ENCODE data around the gene PTPN14. TPM values are rescaled to one million over a fixed set of nuclear protein-coding genes. Genes with fewer than 3 reads are reported as not detected.

PTPN14 gene
- total RNA-seq, 1 experiment from 2014 or later, result 42.8 TPM

DNA sequence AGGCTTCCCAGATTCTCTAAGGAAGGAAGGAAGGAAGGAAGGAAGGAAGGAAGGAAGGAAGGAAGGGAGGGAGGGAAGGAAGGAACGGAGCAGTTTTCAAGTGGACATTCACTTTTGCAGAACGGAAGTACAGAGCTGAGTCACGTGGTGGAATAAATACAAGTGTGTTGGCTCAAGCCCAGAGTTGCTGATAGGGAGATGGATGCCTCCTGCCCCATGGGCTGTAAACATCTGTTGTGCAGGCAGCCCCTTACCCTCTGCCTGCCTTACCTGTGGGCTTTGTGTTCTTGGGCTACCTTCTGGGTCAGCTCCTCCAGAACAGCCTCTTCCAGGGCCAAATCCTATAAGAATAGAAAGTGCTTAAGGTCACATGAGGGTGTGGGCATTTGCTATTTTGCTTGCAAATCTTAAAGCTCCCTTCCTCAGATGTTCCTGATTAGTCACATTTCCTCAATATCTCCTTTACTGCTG is 148.8 kb downstream of the PTPN14 start:
- DNase-seq (ENCODE audit: low spot score), result peak; percentile 83

DNA sequence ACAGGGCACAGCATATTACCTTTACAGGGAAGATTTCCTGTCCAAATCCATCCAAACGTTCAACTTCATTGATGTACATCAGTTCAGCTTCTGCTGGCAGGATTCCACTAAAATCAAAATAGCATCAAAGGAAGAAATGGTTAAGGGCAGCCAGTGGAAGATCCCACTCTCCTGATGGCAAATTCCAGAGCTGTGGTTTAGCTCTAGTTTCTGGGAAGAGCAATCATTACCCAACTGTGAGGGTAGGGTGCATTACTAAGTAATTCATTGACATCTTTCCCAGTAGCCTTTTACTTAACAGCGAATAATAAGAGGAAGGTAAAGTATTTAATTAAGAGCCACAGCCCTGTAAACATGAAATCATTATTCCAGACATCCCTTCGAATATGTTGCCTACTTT is 149.7 kb downstream of the PTPN14 start:
- DNase-seq (ENCODE audit: low spot score), result no peak

DNA sequence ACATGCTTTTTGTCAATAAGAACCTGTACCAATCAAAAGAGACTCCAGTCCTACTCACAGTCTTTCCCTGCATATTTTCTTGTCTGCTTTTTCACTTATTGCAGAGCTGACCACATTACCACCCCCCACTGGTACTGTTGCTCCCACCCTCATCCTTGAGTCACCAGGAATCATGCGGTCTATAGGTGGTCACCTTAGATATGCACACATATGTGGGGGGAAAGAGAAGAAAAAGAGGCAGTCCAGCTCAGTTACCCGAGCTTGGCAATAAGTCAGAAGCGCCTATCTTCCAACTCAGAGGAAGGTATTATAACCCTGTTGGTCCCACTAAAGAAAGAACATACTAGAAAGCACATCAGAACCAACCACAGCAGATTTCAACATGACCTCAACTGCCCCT is 151.3 kb downstream of the PTPN14 start:
- DNase-seq (ENCODE audit: low spot score), result no peak

DNA sequence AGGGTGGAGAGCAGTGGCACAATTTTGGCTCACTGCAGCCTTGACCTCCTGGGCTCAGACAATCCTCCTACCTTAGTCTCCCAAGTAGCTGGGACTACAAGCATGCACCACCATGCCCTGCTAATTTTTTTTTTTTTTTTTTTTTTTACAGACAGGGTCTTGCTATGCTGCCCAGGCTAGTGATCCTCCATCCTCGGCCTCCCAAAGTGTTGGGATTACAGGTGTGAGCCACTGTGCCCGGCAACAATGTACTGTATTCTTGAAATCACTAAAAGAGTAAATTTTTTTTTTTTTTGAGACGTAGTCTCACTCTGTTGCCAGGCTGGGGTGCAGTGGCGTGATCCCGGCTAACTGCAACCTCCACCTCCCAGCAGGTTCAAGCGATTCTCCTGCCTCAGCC is 152.9 kb downstream of the PTPN14 start:
- no peak for DNase-seq (ENCODE audit: low spot score)

DNA sequence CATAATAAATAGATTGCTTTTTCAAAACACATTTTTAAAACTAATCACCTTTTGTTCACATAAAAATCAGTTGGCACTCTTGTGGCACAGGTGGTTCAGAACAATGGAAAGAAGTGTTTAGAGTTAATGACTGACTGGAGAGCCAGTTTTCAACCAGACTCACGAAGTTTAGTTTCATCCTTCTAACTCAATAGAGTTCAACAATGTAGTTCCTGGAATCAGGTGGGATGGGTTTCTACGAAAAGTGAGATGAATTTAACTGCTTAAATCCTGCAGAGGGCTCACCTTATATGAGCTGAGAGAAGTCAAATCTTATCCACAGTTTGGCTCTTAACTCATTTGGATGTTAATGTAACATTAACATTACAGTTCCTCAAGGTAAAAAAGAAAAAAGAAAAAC is 153.9 kb downstream of the PTPN14 start:
- DNase-seq (ENCODE audit: low spot score), result no peak

DNA sequence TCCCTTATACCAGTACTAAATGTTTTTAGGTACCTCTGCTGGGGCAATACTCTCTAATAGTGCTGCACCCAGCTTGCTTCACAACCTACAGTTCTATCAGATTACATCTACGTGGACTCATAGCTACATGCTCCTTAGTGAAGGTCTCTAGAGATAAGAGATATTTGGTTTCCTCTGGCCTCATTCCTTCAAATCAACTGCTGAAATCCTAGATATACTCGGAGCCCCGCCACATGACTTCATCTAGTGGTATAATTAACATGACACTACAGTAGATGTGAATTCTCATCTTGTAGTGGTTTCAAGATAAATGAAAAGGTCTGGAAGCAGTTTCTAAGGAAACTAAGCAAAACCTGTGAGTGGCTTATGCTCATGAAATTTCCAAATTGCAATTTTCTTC is 155.1 kb downstream of the PTPN14 start:
- DNase-seq (ENCODE audit: low spot score), result no peak

DNA sequence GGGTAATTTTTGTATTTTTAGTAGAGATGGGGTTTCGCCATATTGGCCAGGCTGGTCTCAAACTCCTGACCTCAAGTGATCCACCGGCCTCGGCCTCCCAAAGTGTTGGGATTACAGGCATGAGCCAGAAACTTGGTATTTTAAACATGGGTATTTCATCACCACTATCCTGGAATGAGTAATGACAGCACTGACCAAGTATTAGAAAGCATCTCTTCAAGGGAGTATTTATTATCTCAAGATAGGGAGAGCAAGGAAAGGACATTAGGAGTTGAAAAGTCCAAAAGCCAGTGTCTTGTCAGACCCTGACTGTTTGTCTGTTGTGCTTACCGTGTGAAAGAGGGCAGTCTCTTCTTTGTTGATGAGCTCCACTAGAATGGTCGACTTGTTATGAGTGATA is 156.8 kb downstream of the PTPN14 start:
- peak; percentile 75 for DNase-seq (ENCODE audit: low spot score)

DNA sequence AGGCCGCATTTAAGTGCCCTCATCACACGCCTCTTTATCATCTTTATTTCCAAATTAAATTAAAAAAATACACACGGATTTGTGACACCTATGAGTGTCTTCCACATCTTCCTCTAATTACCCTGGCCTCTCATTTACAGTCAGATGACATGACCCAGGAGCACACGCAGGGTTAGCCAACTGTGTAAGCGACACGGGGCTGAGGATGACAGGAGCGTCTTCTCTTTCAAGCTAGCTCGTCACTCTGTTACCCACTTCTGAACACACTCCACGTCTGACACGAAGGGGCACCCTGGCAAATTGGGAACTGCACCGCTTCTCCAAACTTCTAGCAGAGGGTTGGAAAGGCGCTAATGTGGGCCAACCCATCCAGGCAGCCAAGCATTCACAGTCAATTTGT is 158.3 kb downstream of the PTPN14 start:
- no peak for DNase-seq (ENCODE audit: low spot score)

DNA sequence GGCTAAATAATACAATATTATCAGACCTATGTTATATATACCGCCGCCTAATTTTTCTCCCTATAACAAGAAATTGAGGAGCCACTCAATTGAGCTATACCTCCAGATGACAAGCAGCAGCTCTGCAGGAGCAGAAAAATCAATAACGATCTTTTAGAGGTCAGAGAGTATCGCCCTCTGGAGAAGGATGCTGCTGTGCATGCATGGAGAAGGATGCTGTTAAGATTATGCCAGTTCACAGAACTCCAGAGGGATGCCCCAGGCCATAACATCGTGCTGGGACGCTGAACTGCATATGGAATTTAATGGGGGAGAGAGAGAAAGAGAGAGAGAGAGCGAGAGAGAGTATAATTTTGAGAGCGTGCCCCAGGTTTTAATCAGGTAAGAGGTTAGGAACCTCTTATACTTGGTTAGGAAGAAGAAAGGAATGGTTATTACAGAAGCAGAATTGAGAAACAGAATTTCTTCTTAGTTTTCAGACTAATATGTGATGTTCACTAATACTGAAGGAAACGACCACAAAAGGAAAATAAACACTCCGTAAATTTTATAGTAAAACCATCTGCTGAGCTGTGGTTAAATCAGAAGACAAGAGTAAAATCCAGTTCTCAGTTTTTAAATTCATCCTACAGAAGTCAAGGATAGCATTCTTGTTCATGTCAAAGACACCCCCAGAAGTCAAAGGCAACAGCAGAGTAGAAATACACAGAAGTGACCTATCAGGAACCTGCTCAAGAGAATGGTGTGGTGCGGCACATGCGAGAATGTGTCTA is 159.3 kb downstream of the PTPN14 start:
- DNase-seq (ENCODE audit: low spot score), result no peak

DNA sequence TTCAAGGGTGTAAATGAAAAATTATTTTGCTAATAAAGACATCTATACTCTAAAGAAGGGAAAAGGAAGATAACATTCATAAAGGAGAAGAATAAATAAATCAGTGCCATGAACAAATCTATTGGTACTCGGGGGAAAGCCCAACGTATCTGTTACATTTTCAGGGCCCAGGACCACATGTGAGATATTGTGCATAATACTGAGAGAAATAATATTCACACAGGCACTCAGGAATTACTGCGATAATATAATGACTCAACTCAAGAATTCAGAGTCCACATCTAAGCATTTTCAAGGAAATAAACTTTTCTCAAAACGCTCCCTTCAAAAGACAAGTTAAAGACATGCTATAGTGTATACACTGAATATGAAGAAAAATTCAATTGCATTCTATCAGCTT is 161.7 kb downstream of the PTPN14 start:
- DNase-seq (ENCODE audit: low spot score), result no peak

DNA sequence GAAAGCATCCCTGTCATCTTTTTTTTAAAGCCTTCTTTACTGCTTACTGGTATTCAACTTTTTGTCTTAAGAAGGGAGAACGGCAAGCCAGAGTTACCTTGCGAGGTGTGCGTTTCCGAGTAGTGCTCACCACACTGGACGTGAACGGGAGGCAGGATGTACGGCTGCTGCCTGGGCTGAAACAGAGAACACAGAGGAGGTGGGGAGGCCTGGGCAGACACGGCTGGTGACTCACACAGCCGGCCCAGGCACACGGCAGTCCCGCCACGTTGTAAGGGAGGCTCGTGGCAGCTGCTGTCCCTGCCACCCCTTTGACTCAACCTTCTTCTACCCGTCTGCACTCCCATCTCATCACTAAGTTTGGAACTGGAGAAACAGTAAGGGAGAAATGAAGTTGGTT is 164.7 kb downstream of the PTPN14 start:
- peak; percentile 90 for DNase-seq (ENCODE audit: low spot score)

DNA sequence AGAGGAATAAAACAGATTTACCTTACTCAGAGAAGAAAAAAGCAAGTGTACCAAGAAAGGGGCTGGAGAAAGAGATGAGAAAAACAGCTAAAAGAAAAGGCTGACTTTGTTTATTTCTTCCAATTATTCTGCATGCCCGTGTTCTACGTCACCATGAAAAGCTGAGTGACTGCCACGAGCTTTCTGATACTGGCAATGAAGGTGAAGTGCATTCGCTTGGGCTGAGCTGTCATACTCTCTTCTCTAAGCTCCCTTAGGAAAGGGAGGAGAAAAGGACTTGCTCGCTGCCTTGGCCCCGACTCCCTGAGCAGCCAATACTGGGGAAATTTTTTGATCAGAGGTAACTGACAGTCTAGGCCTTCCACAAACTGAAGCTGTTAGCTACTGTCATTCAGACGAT is 165.1 kb downstream of the PTPN14 start:
- no peak for DNase-seq (ENCODE audit: low spot score)

DNA sequence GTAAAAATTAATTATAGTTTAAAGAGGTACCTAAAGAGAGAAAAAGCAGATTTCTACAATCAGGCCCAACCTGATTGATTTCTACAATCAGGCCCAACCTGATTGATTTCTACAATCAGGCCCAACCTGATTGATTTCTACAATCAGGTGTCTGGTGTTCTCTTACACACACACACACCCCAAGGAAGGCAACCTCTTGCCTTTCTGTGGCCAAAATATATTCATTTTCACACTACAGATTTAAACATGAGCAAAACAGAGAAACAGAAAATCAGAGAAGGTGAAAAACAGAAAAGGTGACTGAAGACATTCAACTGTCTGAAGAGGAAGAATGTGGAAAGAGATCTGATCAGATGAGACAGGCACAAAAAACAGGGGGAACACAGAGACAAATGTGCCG is 166.0 kb downstream of the PTPN14 start:
- no peak for DNase-seq (ENCODE audit: low spot score)

DNA sequence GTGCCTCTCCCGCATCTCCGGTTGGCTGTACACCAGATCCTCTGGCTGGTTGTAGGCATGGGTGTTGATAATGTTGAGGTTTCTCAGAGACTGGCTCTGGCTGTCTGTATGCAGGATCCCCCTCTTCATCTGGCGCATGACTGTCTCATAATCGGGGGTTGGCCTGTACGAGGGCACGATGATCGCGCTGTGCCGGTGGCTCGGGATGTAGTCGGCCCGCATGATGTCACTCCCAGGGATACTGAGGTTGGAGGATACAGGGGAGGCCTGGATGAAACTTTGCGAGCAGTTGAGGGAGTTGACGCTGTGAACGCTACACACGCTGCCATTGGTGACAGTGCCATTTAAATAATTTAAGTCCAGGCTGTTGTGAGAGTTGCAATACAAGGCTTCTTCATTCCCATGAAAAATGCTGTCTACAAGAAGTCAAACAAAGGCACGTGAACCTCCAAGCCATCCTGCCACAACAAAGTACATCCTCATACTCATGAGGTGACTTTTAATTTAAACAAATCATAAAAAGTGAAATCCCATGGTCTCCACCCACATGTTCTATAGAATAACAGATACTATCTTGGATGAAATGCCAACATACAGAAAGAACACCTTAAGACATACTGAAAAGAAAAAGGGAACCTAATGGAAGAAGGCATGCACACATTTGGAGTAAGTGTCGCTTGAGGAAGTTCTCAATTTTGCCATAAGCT is 166.9 kb downstream of the PTPN14 start:
- no peak for DNase-seq (ENCODE audit: low spot score)

DNA sequence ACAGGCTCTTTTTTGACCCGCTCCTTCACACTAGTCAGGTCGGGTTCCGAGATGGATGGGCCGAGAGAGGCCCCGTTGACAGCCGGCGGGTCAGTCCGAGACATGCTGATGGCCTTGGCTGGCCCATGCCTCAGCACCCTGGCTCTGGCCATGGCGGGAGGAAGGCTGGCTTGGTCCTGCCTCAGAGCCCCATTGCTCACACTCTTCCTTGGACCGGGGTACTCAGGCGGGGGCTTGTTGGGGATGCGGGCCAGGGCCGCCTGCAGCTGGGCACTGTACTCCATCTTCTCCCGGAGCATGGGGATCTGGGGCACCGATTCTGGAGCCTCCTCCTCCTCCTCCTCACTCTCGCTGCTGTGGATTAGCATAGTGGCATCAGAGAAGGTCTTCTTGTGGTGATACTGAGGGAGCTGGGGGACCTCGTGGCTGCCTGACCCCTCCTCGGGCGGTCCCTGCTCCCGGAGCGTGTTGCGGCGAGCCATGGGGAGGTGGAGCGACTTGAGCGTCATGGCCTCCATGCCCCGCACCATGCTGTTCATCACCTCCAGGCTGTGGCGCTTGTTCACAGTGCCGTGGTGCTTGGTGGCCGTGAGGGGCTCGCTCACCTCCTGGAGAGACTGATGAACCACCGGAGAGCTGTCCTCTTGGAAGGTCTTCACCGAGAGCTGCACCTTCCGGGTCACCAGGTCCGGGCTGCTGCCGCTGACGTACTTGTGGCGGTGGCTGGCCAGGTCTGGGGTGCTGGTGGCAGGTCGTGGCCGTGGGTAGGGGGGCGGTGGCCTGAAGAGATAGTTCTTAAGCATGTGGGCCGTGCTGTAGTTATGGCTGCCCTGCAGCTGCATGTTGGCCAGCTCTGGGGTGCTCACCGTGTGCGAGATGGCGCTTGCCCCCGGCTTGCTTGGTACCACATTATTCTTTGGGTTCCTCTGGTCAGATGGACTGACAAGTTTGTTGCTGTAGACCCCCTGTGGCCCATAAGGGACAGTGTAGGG is 167.7 kb downstream of the PTPN14 start:
- DNase-seq (ENCODE audit: low spot score), result no peak

DNA sequence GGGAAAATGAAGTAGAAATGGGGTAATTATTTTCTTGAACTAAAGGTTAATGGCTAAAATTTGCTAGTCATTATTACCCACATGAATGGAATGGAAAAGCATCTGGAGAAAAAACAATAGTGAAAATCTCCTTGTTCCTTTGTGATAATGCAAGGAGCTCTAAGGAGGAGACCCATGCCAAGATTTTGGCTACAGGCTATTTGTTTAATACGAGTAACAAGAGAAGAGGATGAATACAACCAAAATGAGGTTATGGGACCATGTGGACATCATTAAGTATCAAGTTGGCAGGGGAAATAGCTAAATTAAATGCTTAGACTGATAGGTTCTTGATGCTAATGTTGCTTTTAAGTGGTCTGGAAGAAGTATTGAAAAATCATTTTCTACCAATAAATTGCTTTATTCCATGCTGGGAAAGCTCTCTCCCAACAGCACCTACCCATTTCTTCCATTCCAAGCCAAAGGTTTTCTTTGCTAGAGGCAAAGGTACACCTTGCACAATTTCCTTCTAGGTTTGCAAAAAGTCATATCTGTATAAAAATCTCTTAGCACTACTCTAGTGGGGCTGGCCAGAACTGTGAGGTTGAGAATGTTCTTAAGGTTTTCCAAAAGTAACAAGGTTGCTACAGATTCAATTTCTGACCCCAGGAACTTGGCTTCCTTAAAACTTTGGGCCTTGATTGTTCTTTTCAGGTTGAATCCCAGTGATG is 170.3 kb downstream of the PTPN14 start:
- no peak for DNase-seq (ENCODE audit: low spot score)

DNA sequence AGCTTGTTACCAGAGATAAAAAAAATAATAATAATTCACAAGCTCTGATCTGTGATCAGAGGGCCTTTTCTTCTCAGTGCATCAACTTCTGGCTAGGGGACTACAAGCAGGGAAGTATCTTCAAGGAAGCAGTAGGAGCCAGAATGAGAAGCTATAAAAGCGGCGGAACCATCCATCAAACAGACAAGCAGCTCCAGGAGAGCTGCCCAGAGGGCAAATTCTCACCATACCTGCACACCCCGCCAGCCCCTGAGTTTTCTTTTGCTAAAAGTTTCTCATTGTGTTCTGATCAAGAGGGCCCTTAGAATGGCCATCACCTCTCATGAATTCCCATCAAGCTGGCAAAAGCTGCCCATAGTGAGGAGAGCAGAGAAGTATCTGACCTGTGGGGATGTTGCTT is 171.0 kb downstream of the PTPN14 start:
- peak; percentile 77 for DNase-seq (ENCODE audit: low spot score)

DNA sequence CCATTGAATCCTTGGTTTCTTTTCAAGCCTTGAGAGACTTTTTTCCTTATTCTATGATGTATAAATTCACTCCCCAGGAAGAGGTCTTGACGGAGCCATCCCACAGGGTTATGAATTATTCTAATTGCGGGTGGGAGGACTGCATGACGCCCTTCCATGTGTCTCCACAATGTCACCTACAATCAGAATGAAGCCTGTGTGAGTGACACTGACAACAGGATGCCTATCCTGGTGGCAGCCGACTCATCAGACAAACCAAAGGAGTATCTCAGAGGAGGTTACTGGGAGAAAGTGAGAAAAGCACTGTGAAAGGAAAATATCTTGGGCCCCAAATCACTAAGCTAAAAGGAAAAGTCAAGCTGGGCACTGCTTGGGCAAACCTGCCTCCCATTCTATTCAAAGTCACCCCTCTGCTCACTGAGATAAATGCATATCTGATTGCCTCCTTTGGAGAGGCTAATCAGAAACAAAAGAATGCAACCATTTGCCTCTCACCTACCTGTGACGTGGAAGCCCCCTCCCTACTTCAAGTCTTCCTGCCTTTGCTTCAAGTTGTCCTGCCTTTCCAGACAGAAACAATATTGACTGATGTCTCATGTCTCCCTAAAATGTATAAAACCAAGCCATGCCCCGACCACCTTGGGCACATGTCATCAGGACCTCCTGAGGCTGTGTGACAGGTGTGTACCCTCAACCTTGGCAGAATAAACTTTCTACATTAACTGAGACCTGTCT is 172.0 kb downstream of the PTPN14 start:
- no peak for DNase-seq (ENCODE audit: low spot score)

DNA sequence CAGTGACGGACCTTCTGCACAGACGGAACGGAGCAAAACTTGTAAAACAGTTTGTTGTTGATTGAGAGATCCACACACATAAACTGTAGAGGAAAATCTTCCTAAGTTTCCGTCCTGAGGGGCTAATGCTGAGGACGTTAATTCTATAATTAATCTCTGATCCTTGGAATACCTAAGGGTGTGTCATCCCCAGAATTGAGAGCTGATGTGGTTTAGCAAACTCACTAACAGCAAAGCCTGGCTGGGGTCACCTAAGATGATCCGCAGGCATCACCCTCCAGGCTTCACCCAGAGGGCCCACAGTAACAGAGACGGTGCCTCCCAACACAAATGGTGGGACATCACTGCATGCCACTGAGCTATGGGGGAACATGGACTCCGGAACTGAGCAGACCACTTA is 172.9 kb downstream of the PTPN14 start:
- DNase-seq (ENCODE audit: low spot score), result no peak

DNA sequence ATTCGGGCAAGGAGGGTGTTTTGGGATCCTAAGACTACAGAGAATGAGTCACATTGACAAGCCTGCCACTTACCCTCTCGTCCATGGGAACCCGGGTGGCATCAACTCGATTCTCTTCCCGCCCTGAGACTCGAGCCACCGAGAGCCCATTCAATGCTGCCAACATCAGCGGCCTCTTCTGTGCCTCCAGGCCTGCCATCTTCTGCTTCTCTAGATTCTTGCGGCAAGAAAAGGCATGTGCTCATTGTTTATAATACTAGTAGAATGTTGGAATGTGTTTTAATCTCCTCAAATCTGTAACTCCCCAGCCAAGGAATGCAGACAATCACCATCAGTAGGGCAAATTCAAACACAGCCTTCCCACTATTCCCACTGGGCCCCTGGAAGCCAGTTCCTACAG is 173.5 kb downstream of the PTPN14 start:
- DNase-seq (ENCODE audit: low spot score), result peak; percentile 86

DNA sequence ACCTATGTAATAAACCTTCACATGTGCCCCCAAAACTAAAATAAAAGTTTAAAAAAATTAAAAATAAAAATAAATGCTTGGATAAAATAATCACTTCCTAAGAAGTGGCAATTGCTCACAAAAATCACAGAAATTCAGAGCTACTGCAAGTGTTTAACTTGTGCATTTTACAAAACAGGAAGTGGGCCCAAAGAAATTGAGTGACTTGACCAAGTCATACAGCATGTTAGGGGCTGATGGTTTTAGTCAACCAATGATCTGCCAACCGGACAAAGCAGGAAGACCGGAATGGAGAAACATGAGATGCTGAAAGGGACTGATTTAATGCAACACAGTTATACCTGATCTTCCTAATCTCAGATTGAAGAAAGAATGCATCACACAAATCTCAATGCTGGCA is 173.9 kb downstream of the PTPN14 start:
- no peak for DNase-seq (ENCODE audit: low spot score)

All from A172 (cell line).